B cell (primary cell): ENCODE results near the gene CCDC24. TPM values are rescaled to one million over a fixed set of nuclear protein-coding genes. Genes with fewer than 3 reads are reported as not detected.

ENCODE experiments used
- ATAC-seq: fragments of 200-7000 bp; cut with Tn5 transposase; one replicate; pipeline ENCODE4 v1.10.0; 2021; ENCODE audit warnings: low read depth, mild to moderate bottlenecking, moderate number of reproducible peaks, moderate library complexity
- CTCF ChIA-PET: fragments of 350-600 bp; sonication (Branson Sonifier 250); formaldehyde crosslinking; loops from one replicate; lab custom pipeline; 2021; ENCODE audit warnings: antibody characterized with exemption, inconsistent platforms; lab: Charles Lee
- POLR2A ChIA-PET: fragments of 350-600 bp; sonication (Branson Sonifier 250); formaldehyde crosslinking; loops from one replicate; lab custom pipeline; 2021; ENCODE audit warnings: antibody characterized with exemption; lab: Charles Lee
- DNase-seq: peaks from one replicate; pipeline ENCODE4 v3.0.0; 2013
- H2AFZ ChIP-seq: 2 replicates; pipeline ENCODE4 v1.6.1; 2012; ENCODE audit warnings: mild to moderate bottlenecking, low read depth, low read length; ENCODE audit not compliant: insufficient read depth, poor library complexity, severe bottlenecking
- H3K27ac ChIP-seq, 2 donors: 1 replicate in 1 of 2; 2 replicates in 1 of 2; pipeline ENCODE4 v1.5.1; 2012 to 2013; ENCODE audit warnings: low read length in 2 of 2, mild to moderate bottlenecking in 2 of 2, moderate library complexity in 1 of 2
- H3K27me3 ChIP-seq, 4 experiments: fragments of 200-600 bp in 1 of 4; sonication (generic) in 1 of 4; replicated peaks in 1 of 4; 1 replicate in 2 of 4; 2 replicates in 2 of 4; pipeline versions ENCODE4 v1.6.1 to v1.7.0; 2013 to 2016; ENCODE audit warnings: low read length in 3 of 4, mild to moderate bottlenecking in 2 of 4, mixed read lengths in 1 of 4, moderate library complexity in 1 of 4; ENCODE audit not compliant: insufficient read depth in 4 of 4, control insufficient read depth in 3 of 4; ENCODE audit errors: control extremely low read depth in 1 of 4
- H3K36me3 ChIP-seq, 2 experiments: replicated peaks in 1 of 2; 1 replicate in 1 of 2; 2 replicates in 1 of 2; pipeline versions ENCODE4 v1.6.1 to v1.7.1; 2013; ENCODE audit warnings: low read length in 1 of 2; ENCODE audit not compliant: insufficient read depth in 2 of 2, control insufficient read depth in 1 of 2; ENCODE audit errors: control extremely low read depth in 1 of 2, extremely low read depth in 1 of 2
- H3K4me1 ChIP-seq, 2 donors: fragments of 200-600 bp in 1 of 2; sonication (generic) in 1 of 2; 1 replicate in 1 of 2; 2 replicates in 1 of 2; pipeline versions ENCODE4 v1.5.1 to v1.6.1; 2013 to 2017; ENCODE audit warnings: low read length in 2 of 2; ENCODE audit not compliant: control insufficient read depth in 2 of 2, insufficient read depth in 2 of 2
- H3K4me2 ChIP-seq: replicated peaks from 2 replicates; pipeline ENCODE3; 2012; ENCODE audit warnings: mild to moderate bottlenecking, low read depth, low read length; ENCODE audit not compliant: poor library complexity, severe bottlenecking
- H3K4me3 ChIP-seq, 5 experiments: fragments of 200-600 bp in 1 of 5; sonication (generic) in 1 of 5; 1 replicate in 3 of 5; 2 replicates in 2 of 5; pipeline versions ENCODE4 v1.5.1 to v1.7.0; 2011 to 2016; ENCODE audit warnings: low read length in 4 of 5, mild to moderate bottlenecking in 4 of 5, low read depth in 2 of 5, control low read depth in 1 of 5, moderate library complexity in 1 of 5; ENCODE audit not compliant: insufficient read depth in 1 of 5; ENCODE audit errors: control extremely low read depth in 1 of 5, extremely low read depth in 1 of 5
- H3K79me2 ChIP-seq: fragments of 200-600 bp; sonication (generic); one replicate; pipeline ENCODE4 v1.6.0; 2016; ENCODE audit warnings: low read length; ENCODE audit not compliant: control insufficient read depth, insufficient read depth
- H3K9ac ChIP-seq: fragments of 200-600 bp; sonication (generic); 2 replicates; pipeline ENCODE4 v1.6.1; 2017; ENCODE audit warnings: mild to moderate bottlenecking, low read length, moderate library complexity
- H3K9me3 ChIP-seq, 3 donors: one replicate each; pipeline versions ENCODE4 v1.6.1 to v1.7.1; 2013; ENCODE audit warnings: low read length in 2 of 3; ENCODE audit not compliant: control insufficient read depth in 2 of 3, insufficient read depth in 1 of 3; ENCODE audit errors: control extremely low read depth in 1 of 3
- H4K20me1 ChIP-seq: 2 replicates; pipeline ENCODE4 v1.6.0; 2012; ENCODE audit warnings: mild to moderate bottlenecking, low read length; ENCODE audit not compliant: insufficient read depth, control insufficient read depth, poor library complexity, severe bottlenecking
- H3K27ac Mint-ChIP-seq: one replicate; pipeline ENCODE4 v1.8.0; 2021; ENCODE audit warnings: mixed read lengths
- H3K27me3 Mint-ChIP-seq: one replicate; pipeline ENCODE4 v1.8.0; 2021; ENCODE audit warnings: mixed read lengths
- H3K4me1 Mint-ChIP-seq: one replicate; pipeline ENCODE4 v1.8.0; 2021; ENCODE audit warnings: mixed read lengths
- H3K4me3 Mint-ChIP-seq: one replicate; pipeline ENCODE4 v1.8.0; 2021; ENCODE audit warnings: mixed read lengths
- H3K9me3 Mint-ChIP-seq: one replicate; pipeline ENCODE4 v1.8.0; 2022; ENCODE audit warnings: mixed read lengths; ENCODE audit not compliant: insufficient read depth
- EZH2 ChIP-seq: IDR thresholded peaks from 2 replicates; pipeline ENCODE4 v1.6.1; 2012; ENCODE audit warnings: borderline replicate concordance, low read depth, mild to moderate bottlenecking, moderate library complexity, low read length; ENCODE audit not compliant: insufficient read depth, poor library complexity, severe bottlenecking
- WGBS: methylation state at CpG from one replicate; pipeline ENCODE4 v1.1.5; 2013; ENCODE audit warnings: missing lambda C conversion rate; ENCODE audit not compliant: insufficient coverage; 5-methylcytosine and 5-hydroxymethylcytosine counted together
- intact Hi-C: fragments of 100-400 bp; cut with micrococcal nuclease; formaldehyde crosslinking; loops from one replicate; pipeline ENCODE4 v1.10.0; 2022
- polyA plus RNA-seq: library from polyadenylated mRNA; depleted of rRNA; stranded (reverse); fragments of >200 nt; gene quantifications from 2 replicates; pipeline ENCODE4 v1.2.3, GENCODE V29; 2012
- total RNA-seq, 2 donors: library from RNA; stranded (reverse); fragments of 120-200 nt in 1 of 2; gene quantifications; 1 replicate in 1 of 2; 2 replicates in 1 of 2; pipeline versions ENCODE4 v1.2.3 to v1.2.4, GENCODE V29; 2013 to 2022
- TF ChIP-seq, protein P1 (sequence below): fragments of 200-600 bp; IDR thresholded peaks from one replicate; pipeline ENCODE4 v1.8.0; 2022; ENCODE audit warnings: antibody characterized with exemption, mild to moderate bottlenecking

Gene CCDC24
- total and polyA plus RNA-seq, 2 donors (not counting 1 experiment from before 2014, with no cell fraction given), result 10.1 to 18.4 TPM

DNA sequence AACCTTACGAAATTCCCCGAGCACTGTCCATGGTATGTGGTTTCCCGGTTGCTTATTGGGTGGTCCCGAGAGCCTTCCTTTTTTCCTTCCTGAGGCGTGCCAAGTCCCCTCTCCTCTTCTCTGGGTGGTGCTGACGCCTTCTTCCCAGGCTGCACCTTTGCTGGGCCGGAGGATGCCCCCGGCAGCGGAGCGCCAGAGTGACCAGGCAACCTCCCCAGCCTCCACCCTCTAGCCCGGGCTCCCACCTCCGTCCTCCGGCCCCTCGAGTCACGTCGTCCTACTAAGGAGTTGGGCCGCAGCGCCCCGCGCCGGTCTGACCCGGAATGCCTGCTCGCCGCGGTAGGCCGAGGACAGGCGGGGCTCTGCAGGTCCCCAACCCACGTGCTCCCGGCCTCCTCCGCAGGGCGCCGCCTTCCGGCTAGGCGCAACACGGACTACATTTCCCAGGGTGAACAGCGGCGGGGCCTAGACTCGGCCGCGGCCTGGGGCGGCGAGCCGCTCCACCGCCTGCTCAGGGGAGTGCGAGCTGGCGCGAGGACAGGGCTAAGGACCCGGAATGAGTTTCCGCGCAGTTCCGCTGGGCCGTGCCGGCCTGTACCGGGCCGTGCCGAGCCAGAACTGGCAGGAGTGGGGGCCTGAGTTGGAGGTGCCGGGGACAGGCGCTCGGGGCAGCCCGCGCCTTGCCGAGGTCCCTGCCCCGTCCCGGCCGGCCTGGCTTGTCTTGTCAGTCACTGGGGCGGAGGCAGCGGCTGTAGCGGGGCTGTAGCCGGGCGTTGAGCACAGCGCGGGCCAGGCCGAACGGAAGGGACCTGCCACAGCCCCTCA, 45.0 kb upstream of the CCDC24 start, which contains the start of gene IPO13:
IPO13 (plus strand) TSS at position 715 of the 825 bp plus-strand sequence. CDS start 651 bp downstream, outside the sequence.
- Mint-ChIP-seq H3K9me3 (no peaks in the 10 kb centered on the region), H3K4me1 (peaks cover 39% of the 10 kb centered on the region), H3K27ac (peak within 1 kb of the TSS; percentile 98), H3K4me3 (peak within 1 kb of the TSS; percentile 93), H3K27me3 (no peaks in the 10 kb centered on the region)
- peak; percentile 98 for DNase-seq
- POLR2A ChIA-PET, result interaction anchor here (0.8 to 1.6 kb wide), 3 partner anchors 23 to 297 kb away, joined by 3 to 5 read pairs (median 3); partner anchors contain the start of genes ATP6V0B, DPH2 and KDM4A
- H3K4me2 ChIP-seq, result peak within 1 kb of the TSS; percentile 84
- intact Hi-C loops, result loop anchor here (1.0 to 10.0 kb wide), 9 partner anchors 23 to 1182 kb away; partner anchors contain the start of genes ATP6V0B, C1orf50, CCDC24 and CDC20
- TF ChIP-seq, protein P1, sequence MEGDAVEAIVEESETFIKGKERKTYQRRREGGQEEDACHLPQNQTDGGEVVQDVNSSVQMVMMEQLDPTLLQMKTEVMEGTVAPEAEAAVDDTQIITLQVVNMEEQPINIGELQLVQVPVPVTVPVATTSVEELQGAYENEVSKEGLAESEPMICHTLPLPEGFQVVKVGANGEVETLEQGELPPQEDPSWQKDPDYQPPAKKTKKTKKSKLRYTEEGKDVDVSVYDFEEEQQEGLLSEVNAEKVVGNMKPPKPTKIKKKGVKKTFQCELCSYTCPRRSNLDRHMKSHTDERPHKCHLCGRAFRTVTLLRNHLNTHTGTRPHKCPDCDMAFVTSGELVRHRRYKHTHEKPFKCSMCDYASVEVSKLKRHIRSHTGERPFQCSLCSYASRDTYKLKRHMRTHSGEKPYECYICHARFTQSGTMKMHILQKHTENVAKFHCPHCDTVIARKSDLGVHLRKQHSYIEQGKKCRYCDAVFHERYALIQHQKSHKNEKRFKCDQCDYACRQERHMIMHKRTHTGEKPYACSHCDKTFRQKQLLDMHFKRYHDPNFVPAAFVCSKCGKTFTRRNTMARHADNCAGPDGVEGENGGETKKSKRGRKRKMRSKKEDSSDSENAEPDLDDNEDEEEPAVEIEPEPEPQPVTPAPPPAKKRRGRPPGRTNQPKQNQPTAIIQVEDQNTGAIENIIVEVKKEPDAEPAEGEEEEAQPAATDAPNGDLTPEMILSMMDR, result peak; percentile 71
- TF ChIP-seq EZH2, result no peak
- under 1% methylated on average over 72 of the region's 74 CpGs for WGBS
- CTCF ChIA-PET, result interaction anchor here (0.7 to 5.0 kb wide), 11 partner anchors 9 to 183 kb away, joined by 3 to 41 read pairs (median 5); partner anchors contain the start of genes ARTN, ATP6V0B and DPH2
- H3K36me3 ChIP-seq, result peaks cover 0 to 9% of the 10 kb centered on the region in 2 experiments
- H3K9ac ChIP-seq, result peak within 1 kb of the TSS; percentile 93
- H3K79me2 ChIP-seq, result peaks cover 32% of the 10 kb centered on the region
- peak within 1 kb of the TSS; percentile 92 for H2AFZ ChIP-seq
- H3K27me3 ChIP-seq, result no peaks in the 10 kb centered on the region
- peak within 1 kb of the TSS; percentile 95 for H3K27ac ChIP-seq
- H3K4me3 ChIP-seq, result peak within 1 kb of the TSS; percentile 64 to 90 (median 78)
- peaks cover 5% of the 10 kb centered on the region for H4K20me1 ChIP-seq
- peaks cover 15 to 25% of the 10 kb centered on the region in 2 donors for H3K4me1 ChIP-seq
- peak; percentile 94 for ATAC-seq
- no peaks in the 10 kb centered on the region for H3K9me3 ChIP-seq
